OCI-LY7 (cell line): Measurements from ENCODE around the gene ARID5B. TPM values are rescaled to one million over a fixed set of nuclear protein-coding genes. Genes with fewer than 3 reads are reported as not detected.

Experiments
- BruUV-seq: library from RNA; stranded (reverse); fragments of 400-500 nt; replicated peaks from 2 replicates; lab custom pipeline; 2021; lab: Mats Ljungman, UMichigan
- CTCF ChIA-PET: fragments of 300-600 bp; sonication (Branson Sonifier 250); formaldehyde crosslinking; loops from one replicate; lab custom pipeline; 2022; ENCODE audit warnings: antibody characterized with exemption; ENCODE audit not compliant: unreplicated experiment; lab: Charles Lee
- POLR2A ChIA-PET: fragments of 300-600 bp; sonication (Branson Sonifier 250); formaldehyde crosslinking; loops from one replicate; lab custom pipeline; 2022; ENCODE audit warnings: antibody characterized with exemption; lab: Charles Lee
- DNase-seq: peaks from one replicate; pipeline ENCODE4 v3.0.0-alpha.2; 2015; ENCODE audit warnings: low spot score
- H2AFZ ChIP-seq: fragments of 200-600 bp; sonication (generic), shearing (Covaris generic); 2 replicates; pipeline ENCODE4 v1.6.1; 2014; ENCODE audit warnings: mild to moderate bottlenecking, antibody characterized with exemption, low read length, moderate library complexity
- H3K27ac ChIP-seq: fragments of 200-600 bp; sonication (generic); 2 replicates; pipeline ENCODE4 v1.5.1; 2014; ENCODE audit warnings: mixed run types, low read depth, mild to moderate bottlenecking, moderate library complexity, low read length, inconsistent platforms; ENCODE audit not compliant: poor library complexity, severe bottlenecking
- H3K36me3 ChIP-seq: fragments of 200-600 bp; sonication (generic); 2 replicates; pipeline ENCODE4 v1.6.1; 2014; ENCODE audit warnings: mild to moderate bottlenecking, antibody characterized with exemption, low read length, moderate library complexity, mixed read lengths; ENCODE audit not compliant: insufficient read depth
- H3K4me1 ChIP-seq: fragments of 200-600 bp; sonication (generic); 2 replicates; pipeline ENCODE4 v1.5.1; 2014; ENCODE audit warnings: mild to moderate bottlenecking, low read length; ENCODE audit not compliant: insufficient read depth, poor library complexity, severe bottlenecking
- H3K4me2 ChIP-seq: fragments of 200-600 bp; sonication (generic); 2 replicates; pipeline ENCODE4 v1.6.1; 2014; ENCODE audit warnings: mild to moderate bottlenecking, low read length
- H3K4me3 ChIP-seq: fragments of 200-600 bp; sonication (generic); 2 replicates; pipeline ENCODE4 v1.5.1; 2014; ENCODE audit warnings: mild to moderate bottlenecking, low read depth, low read length; ENCODE audit not compliant: poor library complexity, severe bottlenecking
- H3K79me2 ChIP-seq: fragments of 200-600 bp; sonication (generic); 2 replicates; pipeline ENCODE4 v1.6.1; 2016; ENCODE audit warnings: low read depth, mild to moderate bottlenecking, low read length, moderate library complexity, mixed read lengths; ENCODE audit not compliant: insufficient read depth
- H3K9me2 ChIP-seq: fragments of 200-600 bp; sonication (generic); 2 replicates; pipeline ENCODE4 v1.6.1; 2016; ENCODE audit warnings: mild to moderate bottlenecking, low read length, mixed read lengths; ENCODE audit not compliant: insufficient read depth
- H3K9me3 ChIP-seq: fragments of 200-600 bp; sonication (generic); 2 replicates; pipeline ENCODE4 v1.6.1; 2014; ENCODE audit warnings: mild to moderate bottlenecking, mixed run types, low read length, mixed read lengths
- H4K20me1 ChIP-seq: fragments of 200-600 bp; sonication (generic); 2 replicates; pipeline ENCODE4 v1.6.1; 2014; ENCODE audit warnings: mild to moderate bottlenecking, antibody characterized with exemption, low read length, moderate library complexity, mixed read lengths; ENCODE audit not compliant: insufficient read depth
- CTCF ChIP-seq: fragments of 200-600 bp; sonication (generic); conservative IDR thresholded peaks from 2 replicates; pipeline ENCODE4 v1.5.1; 2014; ENCODE audit warnings: mild to moderate bottlenecking, antibody characterized with exemption, low read length, moderate library complexity, mixed read lengths
- EZH2phosphoT487 ChIP-seq: fragments of 200-600 bp; sonication (generic); IDR thresholded peaks from 2 replicates; pipeline ENCODE4 v1.6.1; 2018; ENCODE audit warnings: low read depth, borderline replicate concordance, mild to moderate bottlenecking, mixed run types, antibody characterized with exemption, low read length, moderate library complexity, mixed read lengths
- intact Hi-C: fragments of 100-400 bp; cut with micrococcal nuclease; formaldehyde crosslinking; loops from one replicate; pipeline ENCODE4 v1.10.0; 2022; ENCODE audit not compliant: unreplicated experiment
- total RNA-seq, 2 experiments: library from RNA; depleted of rRNA in 1 of 2; stranded (reverse); fragments of >200 nt in 1 of 2; shearing (Covaris generic) in 1 of 2; gene quantifications; 2 replicates each; pipeline ENCODE4 v1.2.3, GENCODE V29; 2014 to 2022

Gene ARID5B
- total RNA-seq, 2 experiments from 2014 or later = 38.0 to 56.7 TPM

GRCh38 chr10:62080905-62081304 lies 179.4 kb downstream of the ARID5B start:
- Histone ChIP-seq H3K4me2 (peak overlapping the region; percentile 96), H3K9me3 (no peaks in the 10 kb centered on the region), H4K20me1 (no peaks in the 10 kb centered on the region), H3K79me2 (peaks cover 13% of the 10 kb centered on the region; the same call in 1 of the 2 replicates), H3K4me1 (peaks cover 67% of the 10 kb centered on the region), H3K27ac (peak overlapping the region; percentile 87), H2AFZ (peak overlapping the region; percentile 24; the same call in 1 of the 2 replicates), H3K4me3 (peak overlapping the region; percentile 61), H3K36me3 (peaks cover 51% of the 10 kb centered on the region), H3K9me2 (no peaks in the 10 kb centered on the region)
- TF ChIP-seq EZH2phosphoT487 (no peak), CTCF (peak; percentile 41)
- ChIA-PET CTCF (no interaction called here), POLR2A (interaction anchor here (0.5 to 1.6 kb wide), 5 partner anchors 26 to 93 kb away, joined by 3 to 8 read pairs (median 3); no protein-coding TSS in a partner anchor)
- no TSS peak for BruUV-seq
- DNase-seq = no peak
- intact Hi-C loops = loop anchor here (10.0 kb wide), 1 partner anchor 114 kb away; no protein-coding TSS in a partner anchor

- POLR2A ChIA-PET = interaction anchor here (0.5 to 1.9 kb wide), 12 partner anchors 21 to 376 kb away, joined by 3 to 13 read pairs (median 3); no protein-coding TSS in a partner anchor
- H3K27ac ChIP-seq = peak overlapping the region; percentile 87
- H3K9me2 ChIP-seq = no peaks in the 10 kb centered on the region
- H3K36me3 ChIP-seq = peaks cover 55% of the 10 kb centered on the region
- peak overlapping the region; percentile 24; the same call in 1 of the 2 replicates for H2AFZ ChIP-seq
- peak overlapping the region; percentile 96 for H3K4me2 ChIP-seq
- CTCF ChIA-PET = no interaction called here
- intact Hi-C loops = loop anchor here (2.0 to 10.0 kb wide), 3 partner anchors 27 to 113 kb away; no protein-coding TSS in a partner anchor
- TSS peak; percentile 2 for BruUV-seq
- peaks cover 65% of the 10 kb centered on the region for H3K4me1 ChIP-seq
- H3K9me3 ChIP-seq = no peaks in the 10 kb centered on the region
- peak overlapping the region; percentile 61 for H3K4me3 ChIP-seq
- DNase-seq = peak; percentile 34
- no peaks in the 10 kb centered on the region for H4K20me1 ChIP-seq
- H3K79me2 ChIP-seq = peaks cover 13% of the 10 kb centered on the region; the same call in 1 of the 2 replicates
- TF ChIP-seq CTCF = no peak
- no peak for TF ChIP-seq EZH2phosphoT487
Measured at GRCh38 chr10:62081341-62082270, 180.1 kb downstream of the ARID5B start.
